NCI-H187 treated with DMSO at 0.1 percent for 48 hours (cell line): Measurements from ENCODE around the gene TFF1.

Experiments
- DNase-seq: peaks from one replicate; lab custom pipeline; 2025; lab: John Stamatoyannopoulos, UW

Gene TFF1

DNA sequence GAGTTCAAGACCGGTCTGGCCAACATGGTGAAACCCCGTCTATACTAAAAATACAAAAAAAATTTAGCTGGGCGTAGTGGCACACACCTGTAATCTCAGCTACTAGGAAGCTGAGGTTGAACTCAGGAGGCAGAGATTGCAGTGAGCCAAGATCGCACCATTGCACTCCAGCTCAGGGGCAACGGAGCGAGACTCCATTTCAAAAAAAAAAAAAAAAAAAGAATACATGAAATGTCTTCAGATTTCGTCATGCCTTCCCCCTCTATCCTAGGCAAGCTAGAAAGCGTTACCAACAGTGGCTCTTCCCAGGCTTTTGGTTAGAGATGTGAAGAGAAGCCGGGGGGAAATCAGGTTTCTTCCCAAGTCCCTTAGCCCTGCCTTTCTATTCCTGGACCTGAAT is 3.6 kb downstream of the TFF1 start:
- no peak for DNase-seq

DNA sequence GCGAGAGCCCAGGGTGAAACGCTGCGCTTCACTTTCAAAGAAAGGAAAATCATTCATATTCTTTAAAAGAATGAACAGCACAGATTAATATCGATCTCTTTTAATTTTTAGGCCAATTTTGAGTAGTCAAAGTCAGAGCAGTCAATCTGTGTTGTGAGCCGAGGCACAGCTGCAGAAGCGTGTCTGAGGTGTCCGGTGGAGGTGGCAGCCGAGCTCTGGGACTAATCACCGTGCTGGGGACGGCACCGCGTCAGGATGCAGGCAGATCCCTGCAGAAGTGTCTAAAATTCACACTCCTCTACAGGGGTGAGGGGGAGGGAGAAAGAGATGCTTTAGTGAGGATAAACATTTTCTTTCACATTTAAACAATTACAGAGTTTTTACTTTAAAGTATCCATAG is 4.1 kb downstream of the TFF1 start:
- DNase-seq: no peak

DNA sequence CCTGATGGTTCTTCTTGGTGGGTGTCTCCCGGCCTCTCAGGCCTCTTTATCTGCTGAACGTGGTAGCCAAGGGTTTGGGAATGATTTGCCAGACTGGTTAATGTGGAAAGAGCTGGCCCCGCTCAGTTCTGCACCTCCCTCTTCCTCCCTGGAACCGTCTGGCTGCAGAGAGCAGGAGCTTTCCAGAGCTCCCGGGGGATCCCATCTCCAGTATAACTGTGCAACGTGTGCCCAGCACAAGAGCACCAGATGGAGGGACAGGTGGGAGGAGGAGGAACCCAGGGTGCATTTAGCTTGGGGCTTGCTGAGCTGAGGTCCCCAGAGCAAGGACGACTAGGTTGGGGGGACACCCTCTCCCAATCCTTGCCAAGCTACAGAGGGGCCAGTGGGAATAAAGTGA is 5.0 kb downstream of the TFF1 start:
- DNase-seq: no peak

DNA sequence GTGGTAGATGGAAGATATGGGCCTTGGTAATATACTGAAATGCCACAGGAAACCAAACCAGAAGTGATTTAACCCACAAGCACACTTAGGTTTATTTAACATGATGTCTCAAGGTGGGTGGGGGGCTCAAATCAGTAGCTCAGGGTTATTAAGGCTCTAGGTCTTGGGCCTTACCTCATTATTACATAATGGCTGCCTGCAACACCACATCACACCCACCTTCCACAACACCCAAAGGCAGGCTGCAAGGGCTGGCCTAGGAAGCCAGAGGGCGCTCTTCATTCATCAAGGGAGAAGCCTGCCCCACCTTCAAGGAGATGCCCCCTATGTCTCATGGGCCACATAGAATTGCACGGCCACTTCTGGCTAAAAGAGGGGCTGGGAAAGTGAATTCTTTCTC is 6.0 kb downstream of the TFF1 start:
- DNase-seq: no peak

DNA sequence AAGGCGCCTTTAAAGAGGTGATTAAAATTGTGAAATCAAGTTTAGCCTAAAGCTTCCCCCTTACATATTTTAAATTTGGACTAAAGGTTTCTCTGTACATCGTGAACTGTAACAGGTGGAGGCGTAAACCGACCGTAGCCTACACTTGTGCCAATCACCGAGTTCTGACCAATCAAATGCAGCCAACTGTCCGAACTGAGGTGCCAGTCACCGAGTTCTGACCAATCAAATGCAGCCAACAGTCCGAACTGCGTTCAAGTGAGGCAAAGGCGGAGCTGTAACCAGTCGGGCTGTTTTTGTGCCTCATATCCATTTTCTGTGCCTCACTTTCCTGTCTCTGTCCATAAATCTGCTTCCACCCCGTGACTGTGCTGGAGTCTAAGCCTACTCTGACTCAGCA is 7.4 kb downstream of the TFF1 start:
- no peak for DNase-seq

DNA sequence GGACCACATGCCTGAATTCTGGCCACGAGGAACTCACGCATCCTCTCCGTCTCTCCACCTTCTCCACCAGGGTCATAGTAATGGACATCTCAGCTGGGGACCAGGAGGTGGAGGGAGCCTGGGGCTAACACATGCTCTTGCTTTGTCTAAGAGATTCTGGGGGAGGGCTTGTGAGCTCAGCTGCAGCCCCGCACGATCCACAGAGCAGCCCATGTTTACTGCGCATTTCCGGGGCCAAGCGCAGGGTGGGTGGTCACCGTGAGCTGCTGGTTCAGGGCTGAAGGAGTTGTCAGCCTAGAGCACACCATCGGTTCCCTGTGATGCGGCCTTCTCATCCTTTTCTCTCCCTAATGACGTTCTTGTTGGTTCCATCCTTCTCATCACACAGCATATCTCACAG is 8.1 kb downstream of the TFF1 start:
- DNase-seq: no peak

DNA sequence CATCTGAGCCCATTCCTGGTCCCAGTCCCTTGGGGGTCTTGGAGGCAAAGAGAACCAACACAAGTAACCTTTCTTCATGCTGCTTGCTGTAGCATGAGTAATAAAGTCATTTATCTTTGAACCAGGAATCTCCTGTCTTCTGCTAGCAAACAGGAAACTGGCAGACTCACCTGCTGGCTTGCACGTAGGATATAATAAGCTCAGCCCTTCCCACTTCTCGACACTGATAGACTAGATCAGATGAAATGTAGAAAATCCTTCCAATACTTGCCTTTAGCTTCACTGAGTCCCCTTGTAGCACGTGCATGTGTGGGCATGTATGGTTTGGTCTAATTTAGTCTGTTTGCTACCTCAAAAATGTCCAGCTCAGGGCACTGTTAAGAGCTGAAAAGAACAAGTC is 9.0 kb downstream of the TFF1 start:
- no peak for DNase-seq

DNA sequence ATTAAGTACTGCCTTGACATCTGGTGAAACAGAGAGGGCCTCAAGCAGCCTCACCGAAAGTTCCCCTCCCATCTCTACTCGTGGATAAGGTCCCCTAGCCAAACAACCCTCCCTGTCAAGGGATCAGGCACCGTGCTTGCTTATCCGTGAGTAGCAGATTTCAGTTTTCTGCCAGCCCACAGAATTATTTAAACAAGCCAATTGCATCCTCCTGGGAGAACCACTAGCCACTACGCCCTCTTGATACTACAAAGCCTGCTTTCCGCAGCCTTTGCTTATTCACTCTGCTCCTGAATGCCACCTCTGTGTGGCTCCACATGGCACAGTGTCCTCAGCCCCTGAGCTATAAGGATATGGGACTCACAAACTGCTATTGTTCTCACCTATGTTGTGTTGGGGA is 9.7 kb downstream of the TFF1 start:
- DNase-seq: no peak

DNA sequence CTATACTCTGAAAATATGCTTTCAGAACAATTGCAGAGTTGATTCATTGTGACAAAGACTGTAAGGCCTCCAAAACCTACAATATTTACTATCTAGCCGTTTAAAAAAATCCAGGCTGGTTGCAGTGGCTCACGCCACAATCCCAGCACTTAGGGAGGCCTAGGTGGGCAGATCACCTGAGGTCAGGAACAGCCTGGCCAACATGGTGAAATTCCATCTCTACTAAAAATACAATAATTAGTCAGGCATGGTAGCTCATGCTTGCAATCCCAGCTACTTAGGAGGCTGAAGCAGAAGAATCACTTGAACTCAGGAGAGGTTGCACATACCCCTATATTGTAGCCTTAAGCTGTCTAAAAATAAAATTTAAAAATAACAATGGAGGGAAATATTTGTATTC is 10.3 kb downstream of the TFF1 start:
- DNase-seq: no peak

DNA sequence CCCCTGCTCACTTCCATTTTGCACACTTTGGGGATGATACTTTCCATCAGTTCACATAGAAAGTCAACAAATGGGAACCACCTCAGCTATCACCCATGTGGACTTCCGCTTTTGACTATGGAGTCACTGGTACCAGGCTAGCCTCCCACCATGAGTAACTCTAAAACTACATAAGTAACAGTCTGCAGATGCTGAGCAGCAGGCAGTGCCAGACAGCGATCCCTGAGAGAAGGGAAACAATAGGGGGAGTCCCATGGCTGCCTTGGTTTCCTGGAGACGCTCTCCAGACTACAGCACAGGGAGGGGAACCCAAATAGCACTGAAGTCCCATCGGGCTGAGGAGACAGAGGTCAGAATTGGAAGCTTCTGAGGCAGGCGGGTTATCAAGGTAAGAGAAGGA is 12.7 kb downstream of the TFF1 start:
- DNase-seq: no peak

DNA sequence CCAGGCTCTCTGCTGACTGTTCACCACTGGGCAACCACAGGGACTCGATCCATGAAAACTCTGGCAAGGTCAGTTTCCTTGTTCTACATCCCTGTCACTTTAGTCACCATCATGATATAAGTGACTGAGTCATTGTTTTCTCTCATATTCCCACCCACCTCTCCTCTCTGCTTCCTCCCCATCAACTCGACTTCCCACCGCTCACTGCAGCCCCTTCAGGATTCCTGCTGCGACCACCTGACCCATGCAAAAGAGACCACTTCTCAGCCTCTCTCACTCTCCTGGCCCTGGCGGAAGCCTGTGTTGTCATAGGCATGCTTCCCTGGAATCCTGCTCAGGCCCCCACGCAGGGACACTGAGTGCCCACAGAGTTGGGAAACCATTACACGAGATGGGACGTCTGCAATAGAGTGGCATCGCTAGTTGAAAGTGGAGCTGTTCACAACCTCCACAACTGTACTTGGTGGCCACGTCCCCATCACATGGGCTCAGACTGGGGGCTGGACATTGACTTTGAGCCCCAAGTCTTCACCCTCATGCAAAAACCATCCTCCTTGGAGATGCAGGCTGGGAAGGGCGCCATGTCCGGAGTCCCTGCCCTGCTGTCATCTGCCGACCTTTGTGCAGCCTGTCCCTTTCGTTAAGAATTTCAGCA is 13.8 kb downstream of the TFF1 start:
- no peak for DNase-seq

DNA sequence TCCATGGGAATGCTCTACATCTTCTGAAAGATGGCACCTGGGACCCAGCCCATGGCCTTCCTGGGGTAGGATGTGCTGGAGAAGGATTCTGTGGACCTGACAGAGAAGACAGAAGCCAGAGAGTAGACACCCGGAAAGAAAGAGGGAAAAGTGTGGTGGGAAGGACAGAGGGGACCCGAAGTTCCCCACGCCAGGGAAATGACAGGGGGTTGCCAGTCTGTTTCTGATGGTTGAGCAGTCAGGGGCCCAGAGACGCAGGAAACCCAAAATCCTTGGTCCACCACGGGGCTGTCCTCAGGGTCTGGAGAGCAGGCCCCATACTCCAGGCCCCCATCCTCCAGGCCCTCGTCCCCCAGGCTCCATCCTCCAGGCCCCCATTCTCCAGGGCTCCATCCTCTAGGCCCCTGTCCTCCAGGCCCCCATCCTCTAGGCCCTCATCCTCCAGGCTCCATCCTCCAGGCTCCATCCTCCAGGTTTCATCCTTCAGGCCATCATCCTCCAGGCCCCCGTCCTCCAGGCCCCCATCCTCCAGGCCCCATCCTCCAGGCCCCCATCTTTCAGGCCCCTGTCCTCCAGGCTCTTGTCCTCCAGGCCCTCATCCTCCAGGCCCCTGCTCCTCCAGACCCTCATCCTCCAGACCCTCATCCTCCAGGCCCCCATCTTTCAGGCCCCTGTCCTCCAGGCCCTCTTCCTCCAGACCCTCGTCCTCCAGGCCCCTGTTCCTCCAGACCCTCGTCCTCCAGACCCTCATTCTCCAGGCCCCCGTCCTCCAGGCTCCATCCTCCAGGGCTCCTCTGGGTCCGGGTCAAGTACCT is 14.5 kb downstream of the TFF1 start:
- no peak for DNase-seq

DNA sequence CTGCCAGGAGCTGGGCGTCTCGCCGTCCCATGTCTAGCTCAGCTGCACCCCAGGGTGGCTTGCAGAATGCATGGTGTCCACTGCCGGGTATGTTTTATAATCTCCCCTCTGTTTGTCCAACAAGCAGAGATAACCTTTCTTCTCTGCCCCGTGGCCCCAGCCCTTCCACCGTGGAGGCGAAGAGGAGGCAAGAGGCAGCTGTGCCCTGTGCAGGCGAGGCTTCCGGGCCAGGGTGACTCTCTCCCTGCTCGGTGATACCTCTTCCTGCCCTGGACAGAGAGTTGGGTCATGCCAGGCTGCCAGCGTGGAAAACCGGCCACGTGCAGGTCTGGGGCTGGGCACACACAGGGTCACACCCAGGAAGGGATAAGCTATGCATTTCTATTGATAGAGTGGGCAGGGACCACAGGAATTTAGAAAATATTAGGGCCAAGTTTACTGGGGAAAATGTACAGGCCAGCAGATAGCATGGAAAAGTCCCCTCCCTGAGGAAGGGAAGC is 15.4 kb downstream of the TFF1 start, which contains the start of gene TFF2:
Gene TFF2, minus strand, starts transcription at position 68 of the 500 bp plus-strand sequence. Its CDS starts 37 bp downstream, at position 31.
- DNase-seq: no peak

DNA sequence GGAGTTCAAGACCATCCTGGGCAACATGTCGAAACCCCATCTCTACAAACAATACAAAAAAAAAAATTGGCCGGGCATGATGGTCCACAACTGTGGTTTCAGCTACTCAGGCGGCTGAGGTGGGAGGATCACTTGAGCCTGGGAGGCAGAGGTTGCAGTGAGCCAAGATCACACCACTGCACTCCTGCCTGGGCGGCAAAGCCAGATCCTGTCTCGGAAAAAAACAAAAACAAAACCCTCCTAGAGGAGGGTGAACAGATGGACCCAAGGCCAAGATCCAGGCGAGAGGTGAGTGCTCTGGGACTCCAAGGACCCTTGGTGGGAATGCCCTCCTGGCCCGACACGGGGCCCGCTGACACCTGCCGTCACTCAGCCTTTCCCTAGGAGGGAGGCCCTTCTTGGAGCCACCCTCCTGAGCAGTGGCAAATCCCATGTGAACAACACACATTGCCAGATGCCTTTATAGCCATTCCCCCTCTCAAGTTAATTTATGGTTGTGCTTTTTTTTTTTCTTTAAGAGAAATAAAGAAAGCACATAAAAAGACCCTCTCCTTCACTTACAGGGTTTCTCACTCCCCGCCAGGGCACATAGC is 15.9 kb downstream of the TFF1 start:
- no peak for DNase-seq

DNA sequence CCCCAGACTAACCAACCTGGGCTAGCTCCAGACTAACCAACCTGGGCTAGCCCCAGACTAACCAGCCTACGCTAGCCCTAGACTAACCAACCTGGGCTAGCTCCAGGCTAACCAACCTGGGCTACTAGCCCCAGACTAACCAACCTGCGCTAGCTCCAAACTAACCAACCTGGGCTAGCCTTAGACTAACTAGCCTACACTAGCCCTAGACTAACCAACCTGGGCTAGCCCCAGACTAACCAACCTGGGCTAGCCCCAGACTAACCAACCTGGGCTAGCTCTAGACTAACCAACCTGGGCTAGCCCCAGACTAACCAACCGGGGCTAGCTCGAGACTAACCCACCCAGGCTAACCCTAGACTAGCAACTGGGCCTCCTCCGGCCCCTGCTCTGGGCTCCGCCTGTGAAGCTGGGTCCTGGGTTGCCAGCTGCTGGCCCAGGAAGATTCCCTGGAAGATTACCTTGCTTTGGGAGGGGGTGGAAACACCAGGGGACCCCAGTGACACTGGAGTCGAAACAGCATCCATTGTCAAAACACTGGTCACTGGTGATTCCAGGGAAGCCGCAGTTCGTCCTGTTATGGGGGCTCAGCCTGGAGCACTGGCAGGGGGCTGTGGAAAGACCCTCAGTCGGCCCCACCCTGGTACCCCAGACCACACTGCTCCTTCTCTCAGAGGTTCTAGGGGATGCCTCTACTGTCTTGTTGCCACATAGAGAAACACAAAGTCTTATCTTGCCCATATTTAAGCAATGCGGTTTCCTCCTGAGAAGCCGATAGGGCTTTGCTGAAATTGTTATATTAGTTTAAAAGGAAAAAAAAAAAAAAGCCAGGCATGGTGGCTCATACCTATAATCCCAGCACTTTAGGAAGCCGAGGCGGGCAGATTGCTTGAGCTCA is 16.7 kb downstream of the TFF1 start:
- DNase-seq: no peak

DNA sequence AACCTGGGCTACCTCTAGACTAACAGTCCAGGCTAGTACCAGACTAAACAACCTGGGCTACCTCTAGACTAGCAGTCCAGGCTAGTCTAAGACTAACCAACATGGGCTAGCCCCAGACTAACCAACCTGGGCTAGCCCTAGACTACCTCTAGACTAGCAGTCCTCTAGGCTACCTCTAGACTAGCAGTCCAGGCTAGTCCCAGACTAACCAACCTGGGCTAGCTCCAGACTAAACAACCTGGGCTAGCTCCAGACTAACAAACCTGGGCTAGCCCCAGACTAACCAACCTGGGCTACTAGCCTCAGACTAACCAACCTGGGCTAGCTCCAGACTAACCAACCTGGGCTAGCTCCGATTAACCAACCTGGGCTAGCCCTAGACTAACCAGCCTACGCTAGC is 17.6 kb downstream of the TFF1 start:
- no peak for DNase-seq

DNA sequence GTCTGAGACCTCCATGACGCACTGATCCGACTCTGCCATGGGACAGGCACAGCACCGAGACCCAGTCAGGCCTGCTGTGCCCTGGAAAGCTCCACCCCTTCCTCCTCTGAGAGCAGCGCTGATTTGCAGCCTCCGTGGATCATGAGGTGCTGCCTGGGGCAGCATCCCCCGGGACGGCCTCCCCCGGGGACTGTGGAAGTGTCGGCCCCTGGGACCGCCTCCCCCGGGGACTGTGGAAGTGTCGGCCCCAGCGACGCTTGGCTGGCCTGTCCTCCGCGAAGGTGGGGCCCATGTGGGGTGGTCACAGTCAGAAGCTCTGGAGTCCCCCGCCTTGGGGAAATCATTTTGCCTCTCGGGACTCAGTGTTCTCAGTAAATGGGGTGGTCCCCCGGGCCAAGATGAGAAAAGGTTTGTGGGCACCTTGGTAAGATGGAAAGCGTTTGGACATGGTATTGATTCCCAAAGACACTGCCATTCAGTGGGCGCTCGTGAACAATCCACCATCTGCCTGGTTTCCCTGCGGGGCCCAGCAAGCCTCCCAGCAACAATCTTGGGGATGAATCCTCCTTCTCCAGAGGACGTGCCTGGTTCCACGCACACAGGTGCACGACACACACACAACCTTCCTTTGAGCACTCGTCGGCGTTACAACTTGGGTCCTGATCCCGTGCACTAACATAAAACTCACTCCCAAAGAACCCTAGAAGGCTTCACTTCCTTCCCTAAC is 18.6 kb downstream of the TFF1 start:
- DNase-seq: no peak

DNA sequence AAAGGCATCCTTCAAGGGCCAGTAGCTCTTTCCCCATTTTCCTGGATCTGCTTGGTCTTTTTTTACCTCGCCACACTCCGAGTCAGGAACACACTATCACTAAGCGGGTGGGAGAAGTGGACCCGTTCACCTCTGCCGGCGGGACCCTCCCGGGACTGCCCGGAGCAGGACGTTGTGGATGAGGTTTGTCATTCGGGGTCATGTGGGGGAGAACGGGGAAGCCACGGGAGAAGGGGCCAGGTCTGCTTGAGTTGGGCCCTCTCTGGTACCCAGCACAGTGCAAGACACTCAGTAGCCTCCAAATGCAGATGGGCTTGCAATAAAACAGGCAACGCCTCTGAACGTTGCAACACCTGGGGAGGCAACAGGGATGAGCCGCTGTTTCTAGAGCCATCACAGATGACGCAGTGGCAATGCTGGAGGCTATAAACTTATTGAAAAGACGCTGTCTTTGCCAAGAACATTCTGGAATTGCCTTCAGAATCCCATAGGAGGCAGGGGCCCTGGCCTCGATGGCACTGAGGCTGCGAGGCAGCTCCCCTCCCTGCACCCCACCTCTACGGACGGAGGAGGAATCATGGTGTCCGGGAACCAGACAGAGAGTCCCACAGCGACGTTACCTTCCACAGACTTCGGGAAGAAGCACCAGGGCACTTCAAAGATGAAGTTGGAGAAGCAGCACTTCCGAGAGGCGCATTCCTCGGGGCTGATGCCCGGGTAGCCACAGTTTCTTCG is 19.3 kb downstream of the TFF1 start:
- no peak for DNase-seq

DNA sequence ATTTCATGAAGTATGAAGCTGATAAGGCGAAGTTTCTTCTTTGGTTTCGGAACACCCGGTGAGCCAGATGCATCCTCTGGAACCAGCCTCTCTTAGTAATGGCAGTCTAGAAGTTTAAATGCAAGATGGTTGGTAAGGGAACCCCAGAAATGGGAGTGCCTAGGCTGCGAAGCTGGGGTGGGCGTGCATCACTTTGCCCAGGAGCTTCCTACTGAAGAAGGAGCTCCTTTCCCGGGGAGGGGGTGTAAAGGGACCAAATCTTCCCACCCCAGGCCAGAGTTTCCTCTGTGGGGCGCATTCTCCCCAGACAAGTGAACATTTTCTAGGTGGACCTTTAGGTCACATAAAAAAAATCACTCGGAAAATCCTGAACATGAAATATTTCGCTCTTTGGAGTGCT is 19.9 kb downstream of the TFF1 start:
- no peak for DNase-seq

DNA sequence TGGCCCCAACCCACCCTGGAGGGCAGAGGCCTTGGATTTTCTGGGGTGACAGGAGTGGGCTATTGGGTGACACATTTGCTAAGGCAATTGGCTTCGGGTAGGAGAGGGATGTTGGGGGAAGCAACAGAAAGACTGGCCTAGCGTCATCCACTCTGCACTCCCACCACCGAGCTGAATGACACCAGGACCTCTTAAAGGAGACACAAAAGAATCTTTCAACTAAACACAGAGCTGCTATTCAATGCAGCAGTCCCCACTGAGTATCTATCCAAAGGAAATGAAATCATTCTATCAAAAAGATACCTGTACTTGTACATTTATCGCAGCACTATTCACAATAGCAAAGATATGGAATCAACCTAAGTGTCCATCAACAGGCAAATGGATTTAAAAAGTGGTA is 21.7 kb downstream of the TFF1 start:
- DNase-seq: no peak
